ENCODE data around the gene ANAPC7.
"Not testable (repeated sequence)": the region's sequence is repeated elsewhere in the genome, so short reads cannot be mapped to it uniquely, and the experiment has no call there.

ANAPC7 gene

GRCh38 chr12:110379631-110380030, 23.9 kb downstream of the ANAPC7 start:
- H3K27ac ChIP-seq, result no peak overlapping the region
- TF ChIP-seq ZFX (IDR thresholded peaks at IDR 0.05) (no peak), CTCF (conservative IDR thresholded peaks at IDR 0.05) (no peak)

GRCh38 chr12:110379197-110379596, 24.3 kb downstream of the ANAPC7 start:
- no peak for TF ChIP-seq ZFX (IDR thresholded peaks at IDR 0.05)
- TF ChIP-seq CTCF (conservative IDR thresholded peaks at IDR 0.05), result no peak
- no peak overlapping the region for H3K27ac ChIP-seq

- not testable (repeated sequence) for H3K27ac ChIP-seq
Observed at GRCh38 chr12:110378131-110378790, 25.2 kb downstream of the ANAPC7 start.

GRCh38 chr12:110373962-110374611, 29.4 kb downstream of the ANAPC7 start:
- H3K27ac ChIP-seq, result no peak overlapping the region
- no peak for TF ChIP-seq CTCF (conservative IDR thresholded peaks at IDR 0.05)
- no peak for TF ChIP-seq ZFX (IDR thresholded peaks at IDR 0.05)

GRCh38 chr12:110373425-110373824, 30.1 kb downstream of the ANAPC7 start:
- no peak for TF ChIP-seq CTCF (conservative IDR thresholded peaks at IDR 0.05)
- no peak for TF ChIP-seq ZFX (IDR thresholded peaks at IDR 0.05)
- no peak overlapping the region for H3K27ac ChIP-seq

GRCh38 chr12:110373025-110373424, 30.5 kb downstream of the ANAPC7 start:
- TF ChIP-seq CTCF (conservative IDR thresholded peaks at IDR 0.05), result no peak
- TF ChIP-seq ZFX (IDR thresholded peaks at IDR 0.05), result no peak
- H3K27ac ChIP-seq, result no peak overlapping the region

GRCh38 chr12:110372056-110372425, 31.5 kb downstream of the ANAPC7 start:
- no peak overlapping the region for H3K27ac ChIP-seq
- TF ChIP-seq ZFX (IDR thresholded peaks at IDR 0.05) (no peak), CTCF (conservative IDR thresholded peaks at IDR 0.05) (no peak)
